Osteoblast (primary cell): ENCODE measurements around the gene PLCD3. TPM values are rescaled to one million over a fixed set of nuclear protein-coding genes. Genes with fewer than 3 reads are reported as not detected.

Source experiments
- DNase-seq: peaks from one replicate; pipeline ENCODE4 v3.0.0; 2011; ENCODE audit warnings: low spot score, mixed read lengths; ENCODE audit not compliant: insufficient read length; ENCODE audit errors: missing footprints
- H2AFZ ChIP-seq: 2 replicates; pipeline ENCODE4 v1.6.0; 2011; ENCODE audit warnings: mild to moderate bottlenecking, low read length
- H3K27ac ChIP-seq: 2 replicates; pipeline ENCODE4 v1.5.1; 2011; ENCODE audit warnings: mild to moderate bottlenecking, low read depth, low read length, moderate library complexity
- H3K27me3 ChIP-seq: 2 replicates; pipeline ENCODE4 v1.6.0; 2012; ENCODE audit warnings: mild to moderate bottlenecking, control low read depth, inconsistent platforms, low read length, moderate library complexity; ENCODE audit not compliant: insufficient read depth
- H3K36me3 ChIP-seq: 2 replicates; pipeline ENCODE4 v1.5.1; 2011; ENCODE audit warnings: mild to moderate bottlenecking, low read length, control low read depth, moderate library complexity; ENCODE audit not compliant: insufficient read depth
- H3K4me1 ChIP-seq: 2 replicates; pipeline ENCODE4 v1.5.1; 2011; ENCODE audit warnings: mild to moderate bottlenecking, low read length, control low read depth, moderate library complexity; ENCODE audit not compliant: insufficient read depth
- H3K4me2 ChIP-seq: 2 replicates; pipeline ENCODE4 v1.6.0; 2011; ENCODE audit warnings: mild to moderate bottlenecking, low read length; ENCODE audit not compliant: insufficient read depth
- H3K4me3 ChIP-seq: fragments of 200-600 bp; sonication (generic); 3 replicates; pipeline ENCODE4 v1.5.1; 2012; ENCODE audit warnings: mild to moderate bottlenecking, low read length, inconsistent platforms; ENCODE audit not compliant: insufficient read depth
- H3K79me2 ChIP-seq: 2 replicates; pipeline ENCODE4 v1.6.0; 2012; ENCODE audit warnings: mild to moderate bottlenecking, low read length, control low read depth, inconsistent platforms; ENCODE audit not compliant: insufficient read depth
- H3K9me3 ChIP-seq: 2 replicates; pipeline ENCODE4 v1.5.1; 2011; ENCODE audit warnings: low read depth, low read length, control low read depth
- H4K20me1 ChIP-seq: 2 replicates; pipeline ENCODE4 v1.6.0; 2012; ENCODE audit warnings: mild to moderate bottlenecking, low read length, control low read depth; ENCODE audit not compliant: insufficient read depth
- total RNA-seq: library from RNA; depleted of rRNA; stranded (reverse); fragments of >200 nt; gene quantifications from 2 replicates; pipeline ENCODE4 v1.2.3, GENCODE V29; 2012
- TF ChIP-seq, protein P1 (sequence below): IDR thresholded peaks from 2 replicates; pipeline ENCODE4 v1.5.1; 2011; ENCODE audit warnings: mild to moderate bottlenecking, low read depth, low read length, moderate library complexity; ENCODE audit errors: extremely low read depth

Gene PLCD3
- total RNA-seq, 1 donor, result 31.5 TPM

DNA sequence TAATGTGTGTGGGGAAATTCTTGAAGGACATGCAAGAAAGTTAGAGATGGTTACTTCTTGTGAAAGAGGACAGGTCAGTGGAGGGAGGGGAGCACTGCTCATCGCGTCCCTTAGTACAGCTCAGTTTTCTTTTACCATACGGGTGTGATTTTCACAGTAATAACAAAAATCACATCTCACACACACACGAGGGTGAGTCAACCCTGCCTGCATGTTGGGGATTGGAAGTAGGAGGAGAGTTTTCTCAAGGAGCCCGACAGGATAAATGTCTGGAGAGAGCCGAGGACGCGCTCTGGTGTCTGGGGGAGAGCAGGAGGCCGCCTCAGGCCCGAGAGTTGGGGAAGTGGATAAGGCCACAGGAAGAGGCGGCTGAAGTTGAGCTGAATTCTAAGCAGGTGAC, 16.4 kb downstream of the PLCD3 start:
- no peaks in the 10 kb centered on the region for H4K20me1 ChIP-seq
- no peaks in the 10 kb centered on the region for H3K36me3 ChIP-seq
- H3K27ac ChIP-seq, result no peak overlapping the region
- no peak overlapping the region for H2AFZ ChIP-seq
- no peaks in the 10 kb centered on the region for H3K79me2 ChIP-seq
- peak; percentile 96 for DNase-seq
- H3K4me3 ChIP-seq, result no peak overlapping the region
- TF ChIP-seq, protein P1, sequence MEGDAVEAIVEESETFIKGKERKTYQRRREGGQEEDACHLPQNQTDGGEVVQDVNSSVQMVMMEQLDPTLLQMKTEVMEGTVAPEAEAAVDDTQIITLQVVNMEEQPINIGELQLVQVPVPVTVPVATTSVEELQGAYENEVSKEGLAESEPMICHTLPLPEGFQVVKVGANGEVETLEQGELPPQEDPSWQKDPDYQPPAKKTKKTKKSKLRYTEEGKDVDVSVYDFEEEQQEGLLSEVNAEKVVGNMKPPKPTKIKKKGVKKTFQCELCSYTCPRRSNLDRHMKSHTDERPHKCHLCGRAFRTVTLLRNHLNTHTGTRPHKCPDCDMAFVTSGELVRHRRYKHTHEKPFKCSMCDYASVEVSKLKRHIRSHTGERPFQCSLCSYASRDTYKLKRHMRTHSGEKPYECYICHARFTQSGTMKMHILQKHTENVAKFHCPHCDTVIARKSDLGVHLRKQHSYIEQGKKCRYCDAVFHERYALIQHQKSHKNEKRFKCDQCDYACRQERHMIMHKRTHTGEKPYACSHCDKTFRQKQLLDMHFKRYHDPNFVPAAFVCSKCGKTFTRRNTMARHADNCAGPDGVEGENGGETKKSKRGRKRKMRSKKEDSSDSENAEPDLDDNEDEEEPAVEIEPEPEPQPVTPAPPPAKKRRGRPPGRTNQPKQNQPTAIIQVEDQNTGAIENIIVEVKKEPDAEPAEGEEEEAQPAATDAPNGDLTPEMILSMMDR, result no peak
- H3K27me3 ChIP-seq, result no peaks in the 10 kb centered on the region
- no peaks in the 10 kb centered on the region for H3K9me3 ChIP-seq
- no peaks in the 10 kb centered on the region for H3K4me1 ChIP-seq
- no peak overlapping the region for H3K4me2 ChIP-seq

DNA sequence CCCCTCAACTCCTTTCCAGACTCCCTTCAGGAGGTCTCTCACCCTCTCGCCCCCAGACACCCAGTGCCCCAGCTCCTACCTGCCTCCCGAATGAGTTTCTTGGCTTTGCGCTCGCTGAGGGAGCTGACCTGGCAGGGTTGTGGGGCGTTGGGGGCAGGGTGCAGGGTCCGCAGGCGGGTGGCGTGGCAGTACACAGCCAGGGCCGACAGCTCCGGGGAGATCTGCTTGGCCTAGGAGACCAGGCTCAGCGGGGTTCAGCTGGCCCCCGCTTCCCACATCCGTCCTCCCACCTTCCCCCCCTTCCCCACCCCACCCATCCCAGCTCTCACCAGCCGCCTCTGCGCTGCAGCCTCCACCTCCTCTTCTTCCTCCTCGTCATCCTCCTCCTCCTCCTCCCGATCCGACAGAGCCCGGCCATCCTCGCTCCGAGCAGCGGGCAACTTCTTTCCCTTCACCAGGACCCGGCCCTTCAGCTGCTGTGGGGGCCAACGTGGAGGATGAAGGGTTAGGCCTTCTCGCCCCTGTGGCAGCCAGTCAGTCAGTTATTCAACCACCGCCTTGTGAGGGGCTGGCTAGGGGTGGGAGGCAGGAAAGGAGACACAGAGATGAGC, 17.2 kb downstream of the PLCD3 start:
- H3K4me2 ChIP-seq, result no peak overlapping the region
- H3K79me2 ChIP-seq, result no peaks in the 10 kb centered on the region
- no peak overlapping the region for H3K27ac ChIP-seq
- H3K4me1 ChIP-seq, result no peaks in the 10 kb centered on the region
- no peaks in the 10 kb centered on the region for H3K27me3 ChIP-seq
- H4K20me1 ChIP-seq, result no peaks in the 10 kb centered on the region
- no peaks in the 10 kb centered on the region for H3K36me3 ChIP-seq
- TF ChIP-seq, protein P1, result no peak
- H3K4me3 ChIP-seq, result no peak overlapping the region
- H3K9me3 ChIP-seq, result no peaks in the 10 kb centered on the region
- H2AFZ ChIP-seq, result no peak overlapping the region
- no peak for DNase-seq

DNA sequence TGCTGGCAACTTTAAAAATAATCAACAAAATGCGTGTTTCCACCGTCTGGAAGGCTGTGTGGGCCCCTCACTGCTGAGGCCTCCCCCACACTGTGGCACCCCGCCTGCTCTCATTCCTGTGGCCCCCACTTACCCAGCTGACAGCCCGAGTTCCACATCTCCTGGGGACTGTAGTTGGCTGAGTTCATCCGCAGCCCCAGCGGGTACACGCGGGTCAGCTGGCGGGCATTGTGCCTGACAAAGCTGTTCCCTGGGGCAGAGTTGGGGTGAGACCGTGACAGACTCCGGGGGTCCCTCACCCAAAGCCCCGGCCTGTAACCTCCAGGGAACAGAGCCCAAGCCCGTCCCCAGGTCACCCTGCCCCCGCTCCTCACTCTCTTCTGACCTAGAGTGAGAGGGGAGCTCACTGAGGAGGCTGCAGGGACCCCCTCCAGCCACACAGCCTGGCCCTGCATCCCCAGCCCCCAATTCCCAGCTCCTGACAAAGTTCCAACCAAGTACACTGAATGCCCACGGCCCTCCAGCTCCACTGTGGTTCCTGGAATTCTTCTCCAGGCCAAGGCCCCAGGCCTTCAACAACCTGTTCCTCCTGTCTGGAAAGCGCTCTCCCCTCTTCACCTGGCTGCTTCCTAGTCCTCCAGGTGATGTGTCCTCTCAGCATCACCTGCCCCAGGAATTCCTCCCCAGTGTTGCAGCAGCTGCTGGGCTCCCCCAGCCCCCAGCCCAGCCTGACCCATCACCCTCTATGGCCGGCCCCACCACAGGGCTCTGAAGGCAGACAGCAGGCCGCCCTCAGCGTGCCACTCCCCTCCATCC, 18.0 kb downstream of the PLCD3 start:
- Histone ChIP-seq H3K27ac (no peak overlapping the region), H3K27me3 (no peaks in the 10 kb centered on the region), H4K20me1 (no peaks in the 10 kb centered on the region), H3K36me3 (no peaks in the 10 kb centered on the region), H3K4me2 (no peak overlapping the region), H3K4me1 (no peaks in the 10 kb centered on the region), H3K4me3 (no peak overlapping the region), H3K9me3 (no peaks in the 10 kb centered on the region), H3K79me2 (no peaks in the 10 kb centered on the region), H2AFZ (no peak overlapping the region)
- TF ChIP-seq, protein P1, result no peak
- DNase-seq, result peak; percentile 58

DNA sequence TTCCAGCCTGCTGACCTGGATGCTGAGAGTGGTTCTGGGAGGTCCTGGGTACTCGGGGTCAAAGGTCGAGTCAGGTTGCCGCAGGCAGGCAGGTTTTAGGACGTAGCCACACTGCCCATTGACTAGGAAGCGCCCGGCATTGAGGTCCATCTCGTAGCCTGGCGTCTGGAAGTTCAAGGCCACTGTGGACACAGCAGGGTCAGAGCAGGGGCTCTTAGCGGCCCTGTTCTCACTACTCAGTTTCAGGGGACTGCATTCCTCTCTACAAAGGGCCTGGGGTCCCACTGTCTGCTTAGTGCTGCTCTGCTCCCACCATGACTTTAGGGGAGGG, 18.9 kb downstream of the PLCD3 start:
- H3K4me3 ChIP-seq, result no peak overlapping the region
- H4K20me1 ChIP-seq, result peaks cover 5% of the 10 kb centered on the region
- H3K4me2 ChIP-seq, result no peak overlapping the region
- H3K9me3 ChIP-seq, result no peaks in the 10 kb centered on the region
- H3K79me2 ChIP-seq, result no peaks in the 10 kb centered on the region
- H3K36me3 ChIP-seq, result peaks cover 3% of the 10 kb centered on the region
- TF ChIP-seq, protein P1, result no peak
- DNase-seq, result peak; percentile 59
- H3K4me1 ChIP-seq, result no peaks in the 10 kb centered on the region
- H3K27ac ChIP-seq, result no peak overlapping the region
- no peaks in the 10 kb centered on the region for H3K27me3 ChIP-seq
- no peak overlapping the region for H2AFZ ChIP-seq
